ENCODE data around the gene PCSK5.

DNA sequence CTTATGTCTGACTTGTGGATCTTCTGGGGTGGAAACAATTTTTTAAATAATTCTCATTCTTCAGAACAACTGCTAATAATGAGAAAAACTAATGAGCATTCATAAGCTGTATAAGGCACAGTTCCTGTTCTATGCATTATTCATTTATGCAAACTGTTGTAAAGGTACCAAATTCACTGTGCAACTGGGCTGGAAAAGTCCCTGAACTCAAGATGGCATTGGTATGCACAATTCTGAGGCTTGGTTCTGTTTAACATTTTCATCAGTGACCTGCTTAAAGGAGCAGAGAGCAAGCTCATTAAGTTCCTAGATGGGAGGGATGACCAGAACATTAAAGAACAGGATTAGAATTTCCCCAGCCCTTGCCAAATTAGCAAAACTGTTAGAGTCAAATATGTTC, 399.2 kb downstream of the PCSK5 start:
- TF ChIP-seq, protein P1, sequence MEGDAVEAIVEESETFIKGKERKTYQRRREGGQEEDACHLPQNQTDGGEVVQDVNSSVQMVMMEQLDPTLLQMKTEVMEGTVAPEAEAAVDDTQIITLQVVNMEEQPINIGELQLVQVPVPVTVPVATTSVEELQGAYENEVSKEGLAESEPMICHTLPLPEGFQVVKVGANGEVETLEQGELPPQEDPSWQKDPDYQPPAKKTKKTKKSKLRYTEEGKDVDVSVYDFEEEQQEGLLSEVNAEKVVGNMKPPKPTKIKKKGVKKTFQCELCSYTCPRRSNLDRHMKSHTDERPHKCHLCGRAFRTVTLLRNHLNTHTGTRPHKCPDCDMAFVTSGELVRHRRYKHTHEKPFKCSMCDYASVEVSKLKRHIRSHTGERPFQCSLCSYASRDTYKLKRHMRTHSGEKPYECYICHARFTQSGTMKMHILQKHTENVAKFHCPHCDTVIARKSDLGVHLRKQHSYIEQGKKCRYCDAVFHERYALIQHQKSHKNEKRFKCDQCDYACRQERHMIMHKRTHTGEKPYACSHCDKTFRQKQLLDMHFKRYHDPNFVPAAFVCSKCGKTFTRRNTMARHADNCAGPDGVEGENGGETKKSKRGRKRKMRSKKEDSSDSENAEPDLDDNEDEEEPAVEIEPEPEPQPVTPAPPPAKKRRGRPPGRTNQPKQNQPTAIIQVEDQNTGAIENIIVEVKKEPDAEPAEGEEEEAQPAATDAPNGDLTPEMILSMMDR (IDR thresholded peaks at IDR 0.05): no peak
- no peak for TF ChIP-seq EZH2 (IDR thresholded peaks at IDR 0.05; ENCODE audit: borderline replicate concordance, insufficient read depth, low read depth, low read length, poor library complexity, severe bottlenecking)
